HG03066 (cell line): ENCODE data around the gene SAMD13.

Source experiments
- ATAC-seq: cut with Tn5 transposase; IDR thresholded peaks from one replicate; pipeline ENCODE4 v1.9.1; 2021; ENCODE audit warnings: low read depth; ENCODE audit not compliant: unreplicated experiment

The SAMD13 gene

DNA sequence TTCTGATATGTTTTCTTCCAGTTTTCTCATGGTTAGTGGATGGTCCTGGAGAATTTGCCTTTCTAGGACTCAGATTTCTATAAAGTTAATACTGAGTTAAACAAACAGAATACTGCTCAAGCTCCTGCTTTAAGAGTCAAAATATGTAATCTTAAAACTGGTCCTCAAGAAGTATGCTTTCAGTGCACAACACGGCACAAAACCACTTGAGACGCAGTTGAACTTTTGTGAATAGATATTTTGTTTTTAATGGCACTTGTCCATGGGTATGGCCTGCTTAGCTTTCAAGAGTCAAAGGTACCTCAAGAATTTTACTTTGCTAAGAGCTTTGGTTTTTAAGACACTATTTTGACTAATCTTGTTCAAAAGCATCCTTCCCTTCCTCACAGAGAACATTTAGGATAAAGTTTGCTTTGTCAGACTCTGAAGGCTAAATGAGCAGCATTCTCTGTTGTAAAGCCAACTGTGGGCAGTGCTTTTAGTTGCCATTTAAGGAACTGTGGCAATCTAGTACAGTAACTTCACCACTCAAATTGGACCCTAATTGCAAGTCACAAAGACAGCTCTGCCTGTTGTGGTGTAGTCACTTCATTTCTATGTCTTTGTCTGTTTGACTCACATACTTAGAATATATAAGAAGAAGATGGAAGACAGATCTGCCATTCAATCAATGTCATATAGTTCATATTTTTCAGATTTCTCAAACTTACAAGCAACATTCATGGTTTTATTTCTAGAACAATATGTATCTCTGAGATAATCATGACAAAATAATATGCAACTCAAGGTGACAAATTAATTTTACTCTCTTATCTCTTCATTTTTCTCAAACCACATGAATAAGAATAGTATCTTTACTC, 28.8 kb downstream of the SAMD13 start:
- ATAC-seq, result no peak

DNA sequence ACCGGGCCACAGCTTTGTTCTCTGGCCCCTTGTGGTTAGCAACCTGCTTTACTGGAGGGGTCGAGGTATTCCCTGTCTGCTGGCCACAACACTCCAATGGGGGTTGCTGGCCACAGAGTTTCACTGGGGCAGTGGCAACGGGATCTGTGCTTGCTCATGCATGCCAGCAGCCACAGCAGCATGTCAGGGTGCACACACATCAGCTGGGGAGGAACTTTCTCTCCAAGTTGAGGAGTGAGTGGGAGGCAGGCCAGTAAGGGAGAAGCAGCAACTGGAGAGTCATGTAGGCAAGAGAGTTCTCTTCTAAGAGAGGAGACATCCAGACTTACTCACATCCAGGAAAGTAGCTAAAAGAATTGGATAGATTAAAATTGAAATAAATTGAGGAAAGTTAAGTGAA, 38.0 kb downstream of the SAMD13 start:
- ATAC-seq, result no peak

DNA sequence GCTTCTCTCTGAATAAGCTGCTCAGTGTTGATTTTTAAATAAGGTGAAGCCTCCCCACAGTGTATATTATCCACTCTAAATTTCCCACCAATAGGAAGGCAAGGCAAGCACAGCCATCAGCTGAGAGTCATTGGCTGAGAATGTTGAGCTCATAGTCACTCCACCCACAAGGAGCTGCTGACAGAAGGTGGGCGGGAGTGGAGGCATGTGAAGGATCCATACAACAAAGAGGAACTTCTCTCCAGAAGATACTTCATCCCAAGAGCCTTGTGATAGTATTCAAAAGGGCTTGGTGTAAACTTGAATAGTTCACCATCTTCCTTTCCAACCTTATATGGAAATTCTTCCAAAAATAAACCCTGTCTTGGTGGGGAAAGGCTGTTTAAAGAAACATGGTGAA, 42.8 kb downstream of the SAMD13 start:
- no peak for ATAC-seq

- ATAC-seq, result no peak
Observed at GRCh38 chr1:84345220-84345619, 43.7 kb downstream of the SAMD13 start.

DNA sequence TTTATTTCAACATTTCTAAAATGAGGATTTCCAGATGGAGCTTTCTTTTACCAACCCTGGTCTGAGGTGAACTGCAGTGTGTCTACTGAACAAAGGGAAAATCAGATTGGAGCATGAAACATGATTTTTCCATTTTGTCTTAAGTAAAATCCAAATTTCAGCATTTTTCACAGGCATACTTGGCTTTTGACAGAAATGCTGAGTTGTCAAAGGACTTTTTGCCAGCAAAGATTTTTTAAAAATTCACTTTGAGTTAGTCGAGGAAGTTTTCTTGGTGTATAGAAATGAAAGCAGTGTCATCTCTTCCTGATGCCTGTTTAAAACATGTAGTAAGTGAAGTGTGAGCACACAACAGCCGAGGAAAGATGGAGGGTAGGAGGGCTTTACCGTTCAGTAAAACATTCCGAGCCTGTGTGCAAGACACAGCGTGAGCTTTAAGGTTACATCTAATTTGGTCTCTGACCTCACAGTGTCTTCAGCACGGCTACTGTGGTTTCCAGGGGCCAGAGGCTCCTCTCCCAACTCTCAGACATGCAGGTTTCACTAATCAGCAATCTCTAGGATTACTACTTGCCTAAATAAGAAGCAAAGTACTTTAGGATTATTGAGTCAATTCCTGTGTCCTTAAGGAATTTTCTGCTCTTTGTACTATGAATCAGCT, 45.9 kb downstream of the SAMD13 start:
- ATAC-seq, result no peak

- ATAC-seq, result no peak
Observed at GRCh38 chr1:84347932-84348555, 46.5 kb downstream of the SAMD13 start.

DNA sequence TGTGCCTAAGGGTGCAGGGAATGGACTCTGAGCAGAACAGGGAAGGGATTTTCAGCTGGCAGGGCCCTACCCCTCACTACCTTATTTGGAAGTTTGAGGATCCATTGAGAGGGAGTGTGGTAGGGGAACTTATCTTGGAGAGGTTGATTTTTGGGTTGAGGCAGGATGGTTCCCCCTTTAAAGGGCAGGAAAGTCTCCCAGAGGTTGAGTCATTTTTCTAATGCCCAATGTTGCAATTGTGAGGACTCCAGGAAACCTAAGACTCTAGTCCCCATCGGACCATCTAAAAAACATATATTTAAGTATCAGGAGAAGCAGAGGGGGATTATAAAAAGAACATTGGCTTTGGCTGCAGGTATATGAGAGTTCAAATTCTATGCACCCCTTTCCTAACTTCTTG, 47.3 kb downstream of the SAMD13 start:
- no peak for ATAC-seq

DNA sequence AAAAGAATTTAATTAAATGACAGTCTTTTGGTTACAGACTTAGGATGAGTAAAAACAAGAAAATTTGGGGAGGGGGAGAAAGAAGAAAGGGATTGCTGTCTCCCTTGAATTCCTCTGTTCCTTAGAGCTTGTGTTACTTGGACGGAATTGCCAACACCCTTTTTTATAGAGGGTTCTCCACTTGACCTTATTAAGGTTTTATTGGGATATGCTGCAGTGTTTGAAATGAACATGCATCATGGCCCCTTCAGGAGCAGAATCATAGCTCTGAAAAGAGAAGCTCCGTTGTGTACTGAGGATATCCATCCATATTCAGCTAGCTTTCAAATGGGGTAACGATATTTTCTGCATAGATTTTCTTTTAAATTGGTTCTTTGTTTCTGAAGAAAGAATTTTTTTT, 48.6 kb downstream of the SAMD13 start:
- ATAC-seq, result no peak

- ATAC-seq, result no peak
Observed at GRCh38 chr1:84350550-84350949, 49.0 kb downstream of the SAMD13 start.

- no peak for ATAC-seq
Observed at GRCh38 chr1:84352298-84353106, 51.0 kb downstream of the SAMD13 start.

DNA sequence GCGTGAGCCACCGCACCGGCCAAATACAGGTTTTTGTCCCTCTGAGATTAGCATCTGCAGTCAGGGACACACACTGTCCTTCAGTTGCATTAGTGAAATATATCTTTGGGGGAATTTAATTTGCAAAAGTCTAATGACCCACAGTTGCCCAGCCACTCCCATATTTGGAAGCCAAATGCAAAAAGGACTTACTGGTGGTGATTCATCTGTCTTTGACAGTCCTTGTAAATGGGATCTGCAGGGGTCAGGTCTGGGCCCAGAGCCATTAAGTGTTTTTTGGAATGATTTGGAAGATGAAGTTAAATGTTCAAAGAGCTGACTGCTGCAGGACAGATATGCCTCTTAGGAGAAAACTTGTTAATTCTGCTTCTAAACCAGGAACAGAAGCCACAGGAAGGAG, 52.2 kb downstream of the SAMD13 start:
- ATAC-seq, result no peak

- ATAC-seq, result no peak
Observed at GRCh38 chr1:84355556-84355955, 54.0 kb downstream of the SAMD13 start.

DNA sequence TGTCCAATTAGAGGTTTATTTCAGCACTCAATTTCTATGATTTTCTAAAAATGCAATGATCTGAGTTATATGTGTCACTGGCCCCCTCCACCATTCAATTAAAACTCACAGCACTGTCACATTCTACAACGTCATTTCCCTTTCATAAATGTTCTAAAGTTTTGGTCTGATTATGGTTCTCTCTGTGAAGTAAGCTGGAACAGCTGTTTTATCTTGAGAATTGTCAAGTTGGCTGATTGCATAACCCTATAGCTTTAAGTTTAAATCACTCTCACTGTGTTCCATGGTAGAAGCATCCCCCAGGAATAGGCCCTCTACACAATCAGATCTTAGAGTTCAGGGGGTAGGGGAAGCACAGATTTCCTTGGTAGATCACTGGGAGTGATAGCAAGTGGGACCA, 55.4 kb downstream of the SAMD13 start:
- ATAC-seq, result no peak

DNA sequence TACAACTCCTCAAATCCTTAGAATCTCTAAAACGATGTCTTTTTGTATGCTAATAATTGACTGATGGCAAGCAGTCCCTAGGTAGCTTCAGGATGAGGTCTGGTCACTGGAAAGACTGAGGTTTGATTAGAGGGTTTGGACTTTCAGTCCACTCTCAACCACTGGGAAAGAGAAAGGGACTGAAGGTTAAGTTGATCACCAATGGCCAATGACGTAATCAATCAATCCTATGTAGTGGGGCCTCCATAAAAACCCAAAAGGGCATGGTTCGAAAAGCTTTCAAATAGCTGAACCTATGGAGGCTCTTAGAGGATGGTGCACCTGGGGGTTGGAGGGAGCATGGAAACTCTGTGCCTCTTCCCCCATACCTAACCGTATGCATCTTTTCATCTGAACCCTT, 57.2 kb downstream of the SAMD13 start:
- no peak for ATAC-seq

DNA sequence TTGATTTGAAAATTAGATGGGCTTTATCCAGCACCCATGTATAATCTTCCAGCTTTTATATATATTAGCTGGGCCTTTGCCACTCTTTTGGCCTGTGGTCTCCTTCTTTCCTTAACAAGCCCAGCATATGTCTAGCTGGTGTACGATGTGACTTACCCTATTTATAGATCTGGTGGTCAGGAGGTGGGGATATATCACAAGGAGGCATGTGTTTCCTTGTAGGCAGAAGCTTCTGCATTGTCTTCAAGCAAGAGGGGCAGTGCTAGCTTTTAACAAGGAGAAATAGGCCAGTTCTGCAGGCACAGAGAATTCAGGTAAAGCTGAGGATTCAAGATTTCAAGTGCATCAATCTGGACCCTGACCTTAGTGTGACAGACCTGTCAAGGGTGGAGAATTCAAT, 58.8 kb downstream of the SAMD13 start:
- ATAC-seq, result no peak

- ATAC-seq, result no peak
Observed at GRCh38 chr1:84361796-84362195, 60.3 kb downstream of the SAMD13 start.

GRCh38 chr1:84363019-84363418, 61.5 kb downstream of the SAMD13 start:
- ATAC-seq, result no peak

- no peak for ATAC-seq
Observed at GRCh38 chr1:84363622-84364021, 62.1 kb downstream of the SAMD13 start.

DNA sequence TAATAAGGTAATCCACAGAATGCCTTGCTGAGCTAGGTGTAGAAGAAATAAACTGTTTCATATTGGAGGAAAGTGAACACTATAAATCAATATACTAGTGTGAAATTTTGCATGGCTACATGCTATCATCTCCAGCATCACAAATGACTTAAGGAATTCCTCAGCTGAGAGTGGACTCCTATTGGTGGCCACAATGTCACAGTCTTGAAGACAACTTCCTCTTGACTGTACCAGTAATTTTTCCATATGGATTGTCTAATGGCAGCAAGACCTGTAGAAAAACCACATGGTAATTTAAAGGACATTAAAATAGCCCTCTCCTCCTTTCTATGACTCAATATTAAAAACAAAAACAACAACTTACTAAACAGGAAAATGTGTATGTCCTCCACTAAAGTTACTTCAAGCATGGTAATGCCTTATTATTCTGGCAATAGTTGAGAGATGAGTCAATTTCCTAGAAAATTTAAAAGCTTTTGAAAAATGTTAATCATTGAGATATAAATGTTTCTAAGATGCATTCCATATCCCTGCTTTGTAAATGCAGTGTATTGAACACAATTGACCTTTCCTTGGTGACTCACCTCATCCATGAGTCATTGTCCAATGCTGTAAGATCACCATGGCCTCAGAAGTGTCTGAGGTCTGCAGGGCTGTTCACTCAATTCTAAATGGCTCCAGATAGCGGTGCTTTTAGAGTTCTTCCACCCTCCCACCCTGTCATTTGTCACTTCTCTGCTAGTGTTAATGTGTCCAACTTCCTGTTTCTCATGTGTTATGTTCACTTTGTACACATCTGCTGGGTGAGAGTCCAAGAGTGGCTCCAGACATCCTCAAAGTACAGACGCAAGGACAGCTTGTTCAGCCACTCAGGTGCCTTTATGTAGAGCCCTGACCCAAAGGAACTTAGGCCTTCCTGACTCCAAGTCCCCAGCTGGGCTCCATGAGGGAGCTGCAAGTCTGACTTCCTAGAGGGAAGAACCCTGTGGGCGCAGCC, 64.0 kb downstream of the SAMD13 start:
- ATAC-seq, result no peak

- no peak for ATAC-seq
Observed at GRCh38 chr1:84366786-84367185, 65.3 kb downstream of the SAMD13 start.
